Renal cortical epithelial cell (primary cell): ENCODE results near the gene GASK1A. TPM values are rescaled to one million over a fixed set of nuclear protein-coding genes. Genes with fewer than 3 reads are reported as not detected.
"Not testable (repeated sequence)": the region's sequence is repeated elsewhere in the genome, so short reads cannot be mapped to it uniquely, and the experiment has no call there.

Experiments used
- DNase-seq: peaks from one replicate; pipeline ENCODE4 v3.0.0-alpha.2; 2011; ENCODE audit warnings: low read depth
- total RNA-seq: library from RNA; depleted of rRNA; stranded (reverse); fragments of >200 nt; gene quantifications from 2 replicates; pipeline ENCODE4 v1.2.3, GENCODE V29; 2014

GASK1A gene
- total RNA-seq, 1 donor from 2014 or later, result 0.25 TPM

DNA sequence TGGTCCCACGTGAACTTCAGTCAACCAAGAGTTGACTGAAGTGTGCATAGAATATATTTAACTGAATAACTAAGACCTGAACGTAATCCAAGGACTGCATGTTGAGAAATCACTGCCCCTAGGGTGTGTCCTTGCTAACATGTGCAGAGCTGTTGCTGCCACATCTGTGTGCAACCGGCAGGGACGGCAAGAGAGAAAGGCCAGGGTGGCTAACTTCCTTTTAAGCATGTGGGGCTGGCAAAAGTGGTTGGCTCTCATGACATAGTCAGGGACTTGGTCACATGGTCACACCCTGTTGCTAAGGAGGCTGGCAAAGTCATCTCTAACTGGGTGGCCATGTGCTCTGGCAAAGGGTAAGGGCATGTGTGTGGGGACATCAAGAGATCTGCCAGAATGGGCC, 52.4 kb downstream of the GASK1A start:
- peak; percentile 50 for DNase-seq

DNA sequence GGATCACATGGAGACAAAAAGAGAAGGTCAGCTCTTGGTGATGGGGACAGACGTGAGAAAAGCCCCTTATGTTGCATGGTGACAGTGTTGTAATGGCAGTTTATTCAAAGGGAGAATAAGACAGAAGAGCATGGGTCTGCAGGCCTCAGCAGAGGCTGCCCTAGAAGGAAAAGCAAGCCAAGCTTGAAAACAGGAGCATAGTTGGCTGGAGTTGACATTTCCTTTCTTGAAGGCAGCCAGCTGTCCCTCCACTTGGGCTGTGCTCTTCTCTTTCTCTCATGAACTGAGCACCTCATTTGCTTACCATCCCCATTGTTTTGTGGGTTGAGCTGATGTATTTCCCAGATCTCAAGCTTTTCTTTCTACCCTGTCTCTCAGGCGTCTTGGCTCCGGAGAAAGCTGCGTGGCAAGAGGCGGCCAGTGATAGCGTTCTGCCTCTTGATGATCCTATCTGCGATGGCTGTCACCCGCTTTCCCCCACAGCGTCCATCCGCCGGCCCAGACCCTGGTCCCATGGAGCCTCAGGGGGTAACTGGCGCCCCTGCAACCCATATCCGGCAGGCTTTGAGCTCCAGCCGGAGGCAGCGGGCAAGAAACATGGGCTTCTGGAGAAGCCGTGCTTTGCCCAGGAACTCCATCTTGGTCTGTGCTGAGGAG, 52.9 kb downstream of the GASK1A start:
- DNase-seq, result no peak

DNA sequence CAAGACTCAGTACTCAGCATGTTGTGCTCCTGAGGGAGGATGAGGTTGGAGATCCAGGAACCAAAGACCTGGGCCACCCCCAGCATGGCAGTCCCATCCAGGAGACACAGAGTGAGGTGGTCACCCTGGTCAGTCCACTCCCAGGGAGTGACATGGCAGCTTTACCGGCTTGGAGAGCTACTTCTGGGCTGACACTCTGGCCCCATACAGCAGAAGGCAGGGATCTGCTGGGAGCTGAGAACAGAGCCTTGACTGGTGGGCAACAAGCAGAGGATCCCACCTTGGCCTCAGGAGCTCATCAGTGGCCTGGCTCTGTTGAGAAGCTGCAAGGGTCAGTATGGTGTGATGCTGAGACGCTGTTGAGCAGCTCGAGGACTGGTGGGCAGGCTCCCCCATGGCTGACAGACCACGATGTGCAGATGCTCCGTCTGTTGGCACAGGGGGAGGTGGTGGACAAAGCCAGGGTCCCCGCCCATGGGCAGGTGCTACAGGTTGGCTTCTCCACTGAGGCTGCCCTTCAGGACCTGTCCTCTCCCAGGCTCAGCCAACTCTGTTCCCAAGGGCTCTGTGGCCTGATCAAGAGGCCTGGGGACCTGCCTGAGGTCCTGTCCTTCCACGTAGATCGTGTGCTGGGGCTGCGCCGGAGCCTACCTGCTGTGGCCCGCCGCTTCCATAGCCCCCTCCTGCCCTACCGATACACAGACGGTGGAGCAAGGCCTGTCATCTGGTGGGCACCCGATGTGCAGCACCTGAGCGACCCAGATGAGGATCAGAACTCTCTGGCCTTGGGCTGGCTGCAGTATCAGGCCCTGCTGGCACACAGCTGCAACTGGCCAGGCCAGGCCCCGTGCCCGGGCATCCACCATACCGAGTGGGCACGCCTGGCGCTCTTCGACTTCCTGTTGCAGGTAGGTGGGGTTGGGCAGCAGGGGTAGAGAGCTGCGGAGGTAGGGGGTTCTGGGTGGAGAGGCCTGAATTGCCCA, 53.8 kb downstream of the GASK1A start:
- DNase-seq, result no peak

DNA sequence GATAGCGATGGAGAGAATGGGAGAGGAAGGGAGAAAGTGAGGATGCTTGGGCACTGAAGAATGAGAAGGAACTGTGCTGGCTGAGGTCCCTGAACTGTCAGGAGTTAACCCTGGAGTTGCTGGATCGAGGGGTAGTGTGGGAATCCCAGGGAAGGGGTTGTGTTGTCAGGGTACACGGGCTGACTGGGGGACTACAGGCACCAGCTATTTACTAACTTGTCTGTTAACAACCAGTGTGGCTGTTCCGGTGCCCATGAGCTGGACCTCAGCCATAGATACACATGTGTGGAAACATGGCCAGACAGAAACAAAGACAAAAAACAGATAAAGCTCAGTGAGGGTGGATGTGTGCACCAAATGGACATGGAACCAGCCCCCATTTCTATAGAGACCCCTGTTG, 55.1 kb downstream of the GASK1A start:
- no peak for DNase-seq

DNA sequence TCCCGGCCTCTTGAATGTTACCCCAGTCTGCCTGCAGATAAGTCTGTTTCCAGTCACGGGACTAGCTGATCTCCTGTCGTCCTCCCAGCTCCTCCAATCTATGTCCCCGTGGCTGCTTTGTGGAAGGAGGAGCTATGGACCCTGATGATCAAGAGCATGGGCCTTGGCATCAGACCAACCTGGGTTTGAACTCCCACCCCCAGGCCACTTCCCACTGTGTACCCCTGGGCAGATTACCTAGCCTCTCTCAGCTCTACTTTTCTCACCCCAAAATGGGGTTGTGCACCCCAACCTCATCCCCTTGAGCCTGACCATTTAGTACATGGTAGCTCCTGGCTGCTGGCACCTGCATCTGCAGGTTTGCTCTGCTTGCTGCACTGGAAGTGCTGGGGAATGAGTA, 55.8 kb downstream of the GASK1A start:
- no peak for DNase-seq

DNA sequence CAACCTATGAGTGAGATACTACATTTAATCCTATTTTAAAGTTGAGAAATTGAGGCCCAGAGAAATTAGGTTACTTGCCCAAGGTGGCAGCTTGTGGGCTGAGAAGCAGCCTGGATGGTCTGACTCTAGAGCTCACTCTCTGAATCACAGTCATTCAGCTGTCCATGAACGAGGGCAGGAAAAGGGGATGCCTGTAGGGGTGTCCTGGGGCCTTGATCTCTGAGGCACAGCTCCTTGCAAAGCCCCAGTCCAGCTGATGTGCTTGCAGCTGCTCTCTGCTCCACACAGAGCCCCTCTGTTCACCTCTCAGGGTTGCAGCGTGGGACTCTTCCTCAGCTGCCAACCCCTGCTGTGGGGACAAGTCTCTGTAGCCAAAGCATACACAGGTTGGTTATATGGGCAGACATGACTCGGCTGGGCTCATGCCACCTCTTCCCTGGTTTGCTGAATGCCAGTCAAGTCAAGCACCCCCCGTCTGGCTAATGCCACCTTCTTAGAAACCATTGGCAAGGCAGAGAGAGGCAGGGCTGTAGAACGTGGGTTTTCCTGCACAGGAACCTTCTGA, 56.8 kb downstream of the GASK1A start:
- no peak for DNase-seq

DNA sequence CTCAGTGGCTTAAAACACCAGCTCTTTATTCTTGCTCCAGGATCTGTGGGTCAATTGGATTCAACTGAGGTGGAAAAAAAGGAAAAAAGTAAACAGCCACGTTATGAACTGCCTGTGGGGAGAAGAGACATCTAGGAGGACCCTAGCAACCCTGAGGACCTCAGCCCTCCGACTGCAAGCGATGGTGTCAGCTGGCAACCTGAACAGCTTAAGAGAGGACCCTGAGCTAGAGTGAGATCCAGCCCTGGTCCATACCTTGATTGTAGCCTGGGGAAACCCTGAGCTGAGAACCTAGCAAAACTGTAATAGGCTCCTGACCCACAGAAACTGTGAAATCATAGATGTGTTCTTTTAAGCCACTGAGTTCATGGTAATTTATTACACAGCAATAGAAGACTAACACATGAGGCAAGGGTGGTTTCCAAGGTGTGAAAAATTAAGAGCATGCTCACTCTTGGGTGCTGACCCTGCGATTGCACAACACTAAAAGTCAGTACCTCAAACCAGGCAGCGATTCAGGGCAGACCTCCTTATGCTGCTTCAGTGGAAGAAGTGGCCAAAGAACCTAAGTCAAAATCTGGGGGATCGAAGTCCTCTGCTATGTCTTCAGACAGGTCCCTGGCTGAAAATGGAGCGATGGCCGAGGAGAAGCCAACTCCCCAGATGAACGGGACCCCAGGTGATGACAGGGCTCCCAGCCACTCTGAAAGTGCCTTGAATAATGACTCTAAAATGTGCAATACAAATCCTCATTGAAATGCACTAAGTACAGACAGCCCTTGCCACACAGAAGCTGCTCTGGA, 57.7 kb downstream of the GASK1A start:
- peak; percentile 16 for DNase-seq

DNA sequence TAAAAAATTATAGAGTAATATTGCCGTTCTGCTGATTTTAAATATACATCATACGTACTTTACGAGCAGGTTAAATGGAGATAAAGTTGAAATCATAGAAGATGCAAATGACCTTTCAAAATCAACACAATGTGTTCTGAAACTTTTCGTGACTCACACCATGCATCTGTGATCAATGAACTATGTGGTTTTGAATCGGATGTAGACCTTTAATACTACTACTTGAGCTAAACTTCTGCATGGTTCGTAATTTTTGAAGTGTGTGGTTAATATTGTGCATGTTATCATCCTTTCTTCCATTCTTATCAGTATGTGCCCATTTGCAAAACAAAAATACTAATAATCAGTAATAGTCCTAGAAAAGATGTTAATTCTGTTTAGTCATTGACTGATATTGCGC, 58.9 kb downstream of the GASK1A start:
- DNase-seq, result no peak

DNA sequence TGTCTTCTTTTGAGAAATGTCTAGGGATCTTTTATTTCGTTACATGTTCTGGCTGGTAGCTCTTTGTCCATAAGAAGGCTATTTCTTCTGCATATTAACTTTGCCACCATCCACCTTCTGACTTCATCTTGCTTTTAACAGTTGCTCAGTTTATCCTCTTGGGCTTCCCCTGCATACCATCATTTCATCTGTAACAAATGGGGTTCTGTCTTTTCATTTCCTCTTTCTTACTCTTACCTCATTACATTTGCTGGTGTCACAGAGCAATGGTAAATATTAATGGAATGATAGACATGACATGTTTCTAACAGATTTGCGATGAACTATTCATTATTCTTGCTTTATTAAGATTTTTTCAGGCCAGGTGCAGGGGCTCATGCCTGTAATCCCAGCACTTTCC, 62.4 kb downstream of the GASK1A start:
- DNase-seq, result no peak

DNA sequence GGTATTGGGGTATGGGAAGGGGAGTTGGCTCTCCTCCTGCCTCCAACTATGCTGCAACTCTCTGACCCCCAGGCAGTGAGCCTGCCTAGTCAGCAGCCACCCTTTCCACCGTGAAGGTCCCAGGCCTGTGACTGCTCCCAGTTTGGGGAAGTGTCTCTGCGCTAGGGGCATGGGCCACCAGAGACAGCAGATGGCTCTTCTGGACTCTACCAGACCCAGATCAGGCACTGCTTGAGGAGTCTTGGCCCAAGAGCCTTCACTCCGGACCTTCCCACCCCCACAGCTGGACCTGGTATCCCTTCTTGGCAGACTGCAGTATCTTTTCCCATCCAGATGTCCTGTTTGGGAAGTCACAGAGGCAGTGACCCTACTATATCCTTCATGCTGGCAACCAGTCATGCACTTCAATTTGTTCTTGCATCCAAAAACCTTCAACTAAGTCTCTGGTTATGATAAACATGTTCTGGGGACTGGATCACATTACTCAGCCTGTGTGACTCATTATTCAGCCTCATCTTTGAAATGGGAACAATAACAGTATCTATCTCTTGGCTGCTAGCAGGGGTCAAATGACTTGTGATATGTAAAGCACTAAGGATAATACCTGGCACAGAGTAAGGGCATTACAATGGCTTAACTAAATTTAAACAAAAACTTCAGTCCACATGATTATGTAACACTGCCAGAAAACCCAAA, 64.1 kb downstream of the GASK1A start:
- no peak for DNase-seq

DNA sequence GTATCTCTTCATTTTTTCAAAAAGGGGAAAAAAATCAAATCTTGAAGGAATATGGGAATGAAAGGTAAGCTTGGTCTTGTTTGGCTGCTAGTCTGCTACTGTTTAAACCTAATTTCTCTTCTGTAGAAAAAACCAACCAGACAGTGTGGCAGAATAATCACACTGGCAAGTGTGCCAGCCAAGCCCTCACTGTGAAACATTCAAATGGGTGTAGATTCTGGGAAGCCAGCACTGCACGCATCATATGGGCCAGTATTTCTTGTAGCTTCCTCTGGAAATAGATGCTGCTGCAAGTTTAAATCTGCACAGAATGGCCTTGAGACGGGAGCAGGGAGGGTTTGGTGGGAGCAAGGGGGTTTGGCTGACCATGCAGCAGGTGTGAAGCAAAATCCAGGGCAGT, 64.7 kb downstream of the GASK1A start:
- no peak for DNase-seq

DNA sequence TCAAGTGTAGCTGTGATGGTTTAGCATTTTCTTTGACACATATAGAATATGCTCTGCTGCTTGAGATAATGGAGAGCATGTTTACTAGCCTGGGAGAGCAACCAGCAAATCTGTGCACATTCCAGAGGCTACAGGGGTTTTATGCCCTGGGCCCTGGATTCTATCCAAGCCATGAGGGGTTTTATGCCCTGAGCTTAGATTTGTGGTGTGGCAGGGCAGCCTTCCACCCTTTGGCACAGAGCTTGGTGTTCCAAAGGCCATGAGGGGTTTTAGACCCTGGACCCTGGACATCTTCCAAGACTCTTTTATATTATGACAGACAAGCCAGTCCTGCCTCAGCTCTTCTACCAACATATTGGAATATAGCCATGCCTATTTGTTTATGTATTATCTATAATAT, 66.0 kb downstream of the GASK1A start:
- DNase-seq, result not testable (repeated sequence)

DNA sequence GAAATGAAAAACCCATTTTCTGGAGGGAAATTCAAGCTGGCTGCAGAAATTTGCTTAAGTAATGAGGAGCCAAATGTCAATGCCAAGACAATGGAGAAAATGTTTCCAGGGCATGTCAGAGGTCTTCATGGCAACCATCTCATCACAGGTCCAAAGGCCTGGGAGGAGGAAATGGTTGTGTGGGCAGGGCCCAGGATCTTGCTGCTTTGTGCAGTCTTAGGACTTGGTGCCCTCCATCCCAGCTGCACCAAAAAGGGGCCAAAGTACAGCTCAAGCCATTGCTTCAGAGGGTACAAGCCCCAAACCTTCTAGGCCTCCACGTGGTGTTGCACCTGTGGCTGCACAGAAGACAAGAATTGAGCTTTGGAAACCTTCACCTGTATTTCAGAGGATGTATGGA, 67.5 kb downstream of the GASK1A start:
- no peak for DNase-seq

DNA sequence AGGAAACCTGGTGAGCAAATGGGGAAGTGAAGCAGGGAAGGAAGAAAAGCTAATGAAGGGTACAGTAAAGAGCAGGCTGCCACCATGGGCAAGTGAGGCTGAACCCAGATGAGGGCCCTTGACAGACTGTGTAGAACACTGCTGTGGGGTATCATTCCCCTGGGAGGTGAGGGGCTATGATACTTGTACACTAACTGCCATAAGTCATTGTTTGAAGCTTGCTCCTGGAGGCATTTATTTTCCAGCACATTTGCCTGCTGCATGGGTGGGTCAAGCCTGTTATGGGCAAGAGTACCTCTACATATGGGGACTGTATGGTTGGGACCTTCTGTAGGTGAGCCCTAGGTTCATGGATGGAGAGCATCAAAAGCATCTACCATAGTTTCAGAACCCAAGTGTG, 69.4 kb downstream of the GASK1A start:
- no peak for DNase-seq

DNA sequence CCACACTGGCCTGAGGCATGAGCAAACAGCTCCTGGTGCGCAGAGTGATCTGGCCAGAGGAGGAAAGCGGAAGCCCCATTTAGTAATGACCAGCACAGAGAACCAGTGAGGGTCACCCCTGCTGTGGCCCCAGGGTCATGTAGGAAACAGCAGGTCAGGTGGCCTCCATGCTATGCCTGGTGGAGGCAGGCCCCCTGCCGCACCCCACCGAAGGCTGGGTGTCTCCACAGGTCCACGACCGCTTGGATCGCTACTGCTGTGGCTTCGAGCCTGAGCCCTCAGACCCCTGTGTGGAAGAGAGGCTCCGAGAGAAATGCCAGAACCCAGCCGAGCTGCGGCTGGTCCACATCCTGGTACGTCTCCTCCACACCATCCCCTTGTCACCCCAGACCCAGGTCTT, 74.2 kb downstream of the GASK1A start:
- DNase-seq, result no peak

DNA sequence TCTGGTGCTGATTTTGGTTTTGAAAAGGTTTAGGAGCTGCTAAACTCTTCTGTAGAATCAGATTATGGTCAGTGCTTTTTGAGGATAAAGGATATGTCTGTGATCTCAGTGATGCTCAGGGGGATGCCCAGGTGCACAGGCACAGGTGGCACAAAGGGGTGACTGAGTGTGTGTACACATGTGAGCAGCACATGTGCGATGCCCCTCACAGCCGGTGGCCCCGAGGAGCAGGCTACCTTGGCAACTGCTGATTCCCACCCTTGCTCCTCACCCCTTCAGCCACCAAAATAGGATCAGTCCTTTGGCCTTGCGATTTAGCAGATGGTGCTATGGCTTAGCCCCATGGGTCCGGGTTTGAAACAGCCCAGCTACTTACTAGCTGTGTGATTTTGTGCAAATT, 75.6 kb downstream of the GASK1A start:
- DNase-seq, result no peak

DNA sequence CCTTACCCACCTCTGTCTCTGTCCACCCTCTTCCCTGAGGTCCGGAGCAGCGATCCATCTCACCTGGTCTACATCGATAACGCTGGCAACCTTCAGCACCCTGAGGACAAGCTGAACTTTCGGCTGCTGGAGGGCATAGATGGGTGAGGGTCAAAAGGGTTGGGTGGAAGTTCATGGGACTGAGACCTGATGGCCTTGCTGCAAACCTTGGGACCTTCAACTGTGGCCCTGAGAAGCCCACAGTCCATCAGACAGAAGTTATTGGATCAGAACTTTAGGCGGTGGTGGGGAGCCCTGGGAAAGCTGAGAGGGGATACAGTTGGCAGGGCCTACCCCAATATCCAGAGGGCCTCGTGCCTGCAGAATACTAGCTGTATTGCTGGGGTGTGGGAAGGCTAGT, 76.3 kb downstream of the GASK1A start:
- DNase-seq, result no peak

DNA sequence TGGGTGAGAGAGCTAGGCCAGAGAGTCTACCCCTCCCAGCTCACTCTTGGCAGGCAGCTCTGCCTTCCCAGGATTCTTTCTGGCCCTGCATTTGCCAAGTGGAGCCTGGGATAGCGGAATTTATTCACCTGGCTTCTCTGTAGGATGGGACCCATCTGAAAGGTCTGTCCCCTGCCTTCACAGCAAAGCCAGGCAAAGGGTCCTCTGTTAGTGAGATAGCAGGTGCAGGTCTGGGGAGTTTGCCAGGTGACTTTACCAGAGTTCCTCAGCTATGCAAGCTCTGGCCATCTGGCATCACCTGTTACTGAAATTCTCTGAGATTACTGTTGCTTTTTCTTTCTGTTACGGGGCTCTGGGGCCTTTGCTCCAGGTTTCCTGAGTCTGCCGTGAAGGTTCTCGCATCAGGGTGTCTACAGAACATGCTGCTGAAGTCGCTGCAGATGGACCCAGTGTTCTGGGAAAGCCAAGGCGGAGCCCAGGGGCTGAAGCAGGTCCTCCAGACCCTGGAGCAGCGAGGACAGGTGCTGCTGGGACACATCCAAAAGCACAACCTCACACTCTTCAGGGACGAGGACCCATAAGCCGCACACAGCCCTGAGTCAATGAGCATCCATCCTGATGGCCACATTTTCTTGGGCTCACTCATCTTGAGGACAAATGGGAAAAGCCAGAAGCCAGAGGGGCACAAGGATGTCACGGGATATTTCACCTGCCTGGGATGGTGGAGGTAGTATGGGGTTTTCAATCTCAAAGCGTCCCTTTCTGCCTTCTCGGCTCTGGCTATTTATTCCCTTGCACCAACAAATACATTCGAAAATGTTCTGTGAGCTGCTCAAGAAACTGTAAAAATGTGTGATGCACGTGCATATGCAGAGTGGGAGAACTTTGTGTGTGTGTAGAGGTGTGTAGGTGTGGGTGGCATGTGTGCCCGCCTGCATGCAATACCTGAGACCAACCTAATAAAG, 77.0 kb downstream of the GASK1A start:
- no peak for DNase-seq

DNA sequence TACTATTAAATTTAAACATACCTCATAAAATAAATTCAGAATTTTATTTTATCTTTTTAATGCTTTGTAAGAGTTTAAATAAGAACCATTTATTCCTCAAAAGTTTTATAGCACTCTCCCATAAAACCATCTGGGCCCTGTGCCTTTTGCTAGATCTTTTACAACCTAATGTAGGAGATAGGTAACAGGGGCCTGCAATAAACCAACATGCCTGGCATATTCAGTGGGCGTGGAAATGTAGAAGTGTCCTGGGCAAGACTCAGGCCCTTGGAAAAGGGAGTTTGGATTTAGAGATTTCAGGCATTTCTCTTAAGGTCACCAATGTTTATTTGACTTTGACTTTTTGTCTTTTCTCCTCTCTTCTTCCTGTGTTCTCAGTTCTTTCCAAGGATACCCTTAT, 80.3 kb downstream of the GASK1A start:
- no peak for DNase-seq
